Measurements from ENCODE around the gene CCDC187.

CCDC187 gene

DNA sequence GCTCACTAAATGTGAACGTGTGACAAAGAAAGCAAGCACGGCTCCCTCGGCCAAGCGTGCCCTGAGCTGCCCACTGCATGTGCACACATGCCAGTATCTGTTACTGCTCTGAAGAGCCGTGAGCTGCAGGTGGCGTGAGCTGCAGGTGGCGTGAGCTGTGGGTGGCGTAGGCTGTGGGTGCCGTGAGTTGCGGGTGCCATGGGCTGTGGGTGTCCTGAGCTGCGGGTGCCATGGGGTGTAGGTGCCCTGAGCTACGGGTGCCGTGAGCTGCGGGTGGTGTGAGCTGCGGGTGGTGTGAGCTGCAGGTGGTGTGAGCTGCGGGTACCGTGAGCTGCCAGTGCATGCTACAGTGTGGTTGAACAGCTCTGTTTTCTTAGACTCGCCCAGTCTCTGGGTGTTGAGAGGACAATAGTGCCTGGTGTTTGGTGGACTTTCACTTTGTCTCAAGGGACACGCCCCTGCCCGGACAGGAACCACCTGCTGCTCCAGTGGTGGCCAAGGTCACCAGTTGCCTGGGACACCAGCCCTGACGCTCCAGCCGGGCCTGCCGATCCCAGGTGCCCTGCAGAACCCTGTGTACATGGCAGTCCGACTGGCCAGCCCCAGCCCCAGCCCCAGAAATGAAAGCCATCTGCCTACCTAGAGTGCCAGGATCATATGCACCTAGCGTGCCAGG lies 6.7 kb downstream of the CCDC187 start:
- no peak for DNase-seq

DNA sequence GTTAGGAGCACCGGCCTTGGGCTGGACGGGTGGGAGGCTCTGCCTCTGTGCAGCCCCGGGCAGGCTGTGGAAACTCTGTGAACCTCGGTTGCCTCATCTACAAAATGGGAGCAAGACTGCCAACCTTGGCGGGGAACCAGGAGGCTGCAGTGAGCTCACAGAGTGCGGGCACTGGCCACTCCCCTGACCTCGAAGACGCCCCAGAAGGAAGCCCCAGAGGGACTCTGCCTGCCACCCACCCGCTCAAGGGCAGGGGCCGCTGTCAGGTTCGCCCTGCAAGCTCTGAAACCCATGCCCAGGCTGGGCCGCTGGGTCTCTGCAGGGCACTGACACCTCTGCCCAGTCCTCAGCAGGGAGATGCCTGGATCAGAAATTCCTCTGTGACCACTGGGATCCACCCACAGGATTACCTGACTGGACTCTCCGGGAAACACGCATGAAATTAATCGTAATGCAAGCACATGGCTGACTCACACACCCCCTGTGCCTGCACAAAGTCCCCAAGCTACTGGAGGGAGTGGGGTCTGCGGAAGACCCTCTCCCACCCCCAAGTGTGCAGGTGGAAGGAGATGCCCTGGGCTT lies 7.4 kb downstream of the CCDC187 start:
- DNase-seq: no peak

DNA sequence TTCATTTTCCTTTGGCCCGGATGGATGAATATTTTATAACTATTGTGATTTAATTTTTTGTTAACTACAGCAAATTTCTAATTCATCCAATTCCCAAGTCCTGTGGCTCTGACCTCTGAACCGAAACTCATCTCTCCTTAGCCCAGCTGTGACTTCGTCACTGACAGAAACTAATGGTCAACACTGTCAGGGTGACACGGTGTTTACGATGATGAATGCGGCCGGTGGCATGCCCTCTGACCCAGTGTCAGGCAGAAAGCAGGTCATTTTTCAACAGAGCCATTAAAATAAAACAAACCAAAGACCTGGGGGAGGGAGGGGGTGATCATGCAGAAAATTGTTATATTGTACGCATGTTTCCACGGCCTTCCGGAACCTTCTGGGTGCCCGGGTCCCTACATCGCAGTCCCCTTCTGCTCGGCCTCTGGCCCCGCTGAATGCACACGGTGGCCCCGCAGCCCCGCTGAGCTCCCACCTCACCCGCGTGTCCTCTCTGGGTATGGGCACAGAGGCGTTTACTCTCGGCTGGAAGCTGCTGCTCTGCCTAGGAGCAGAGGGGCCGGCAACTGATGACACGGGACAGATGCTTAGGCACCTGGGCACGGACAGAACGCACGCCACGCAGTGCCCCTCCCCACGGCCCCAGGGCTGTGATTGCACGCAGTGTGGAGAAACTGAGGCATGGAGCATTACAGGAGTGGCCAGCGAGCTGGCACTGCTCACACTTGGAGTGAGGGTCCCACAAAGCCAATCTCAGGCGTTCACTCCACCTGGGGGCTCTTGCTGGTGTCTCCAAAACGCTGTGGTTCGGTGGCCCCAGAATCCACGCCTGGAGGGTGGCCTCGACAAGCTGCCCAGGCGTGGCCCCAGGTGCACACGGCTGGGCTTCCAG lies 8.1 kb downstream of the CCDC187 start:
- no peak for DNase-seq

DNA sequence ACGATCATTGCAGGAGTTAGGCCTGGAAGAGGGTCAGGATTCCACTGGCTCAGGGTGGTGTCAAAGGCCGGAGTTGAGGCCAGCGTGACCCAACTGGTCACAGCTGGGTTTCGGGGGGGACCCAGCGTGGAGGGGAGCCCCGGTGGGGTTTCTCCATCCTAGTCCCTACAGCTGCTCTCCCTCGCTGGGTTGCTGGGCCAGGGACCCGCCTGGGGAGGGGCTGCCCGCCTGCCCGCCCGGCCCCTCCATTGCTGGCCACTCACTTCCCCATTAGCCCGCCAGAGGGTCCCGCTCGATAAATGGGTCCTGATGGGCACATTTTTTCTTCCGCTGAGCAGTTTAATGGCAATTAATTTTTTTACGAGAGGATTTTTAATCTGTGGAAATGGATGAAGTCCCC lies 8.8 kb downstream of the CCDC187 start:
- DNase-seq: no peak

DNA sequence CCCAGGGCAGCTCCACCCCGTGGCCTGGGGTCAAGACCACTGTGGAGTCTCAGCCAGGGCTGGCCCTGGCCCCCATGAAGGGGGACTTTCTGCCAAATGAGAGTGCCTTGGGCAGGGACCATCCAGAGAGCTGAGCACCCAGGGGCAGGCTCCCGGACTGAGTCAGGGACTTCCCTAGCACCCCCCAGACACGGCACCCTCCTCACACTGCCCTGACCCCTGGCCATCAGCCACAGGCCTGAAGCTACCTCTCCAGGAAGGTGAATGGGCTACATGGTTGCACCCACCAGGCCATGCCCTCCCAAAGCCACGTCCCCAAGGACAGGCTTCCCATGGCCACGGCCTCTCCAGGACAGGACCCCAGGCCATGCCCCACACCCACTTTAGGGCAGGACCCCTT lies 9.5 kb downstream of the CCDC187 start:
- DNase-seq: no peak

DNA sequence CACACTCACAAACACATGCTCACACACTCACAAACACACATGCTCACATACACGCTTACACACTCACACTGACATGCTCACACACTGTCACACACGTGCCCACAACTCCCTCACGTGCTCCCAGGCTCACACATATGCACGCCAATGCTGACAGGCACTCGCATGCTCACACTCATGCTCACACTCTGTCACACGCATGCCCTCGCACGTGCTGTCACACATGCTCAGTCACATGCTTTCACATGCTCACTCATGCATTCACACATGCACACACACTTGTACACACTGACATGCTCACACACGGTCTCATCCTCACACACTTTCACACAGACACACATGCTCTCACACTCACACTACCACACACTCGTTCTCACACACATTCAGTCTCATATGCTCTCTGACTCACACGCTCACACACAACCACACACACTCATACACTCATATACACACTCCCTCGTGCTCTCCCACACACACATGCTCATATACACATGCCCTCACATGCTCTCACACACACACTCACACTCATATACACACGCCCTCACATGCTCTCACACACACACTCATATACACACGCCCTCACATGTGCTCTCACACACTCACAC lies 10.3 kb downstream of the CCDC187 start:
- no peak for DNase-seq

DNA sequence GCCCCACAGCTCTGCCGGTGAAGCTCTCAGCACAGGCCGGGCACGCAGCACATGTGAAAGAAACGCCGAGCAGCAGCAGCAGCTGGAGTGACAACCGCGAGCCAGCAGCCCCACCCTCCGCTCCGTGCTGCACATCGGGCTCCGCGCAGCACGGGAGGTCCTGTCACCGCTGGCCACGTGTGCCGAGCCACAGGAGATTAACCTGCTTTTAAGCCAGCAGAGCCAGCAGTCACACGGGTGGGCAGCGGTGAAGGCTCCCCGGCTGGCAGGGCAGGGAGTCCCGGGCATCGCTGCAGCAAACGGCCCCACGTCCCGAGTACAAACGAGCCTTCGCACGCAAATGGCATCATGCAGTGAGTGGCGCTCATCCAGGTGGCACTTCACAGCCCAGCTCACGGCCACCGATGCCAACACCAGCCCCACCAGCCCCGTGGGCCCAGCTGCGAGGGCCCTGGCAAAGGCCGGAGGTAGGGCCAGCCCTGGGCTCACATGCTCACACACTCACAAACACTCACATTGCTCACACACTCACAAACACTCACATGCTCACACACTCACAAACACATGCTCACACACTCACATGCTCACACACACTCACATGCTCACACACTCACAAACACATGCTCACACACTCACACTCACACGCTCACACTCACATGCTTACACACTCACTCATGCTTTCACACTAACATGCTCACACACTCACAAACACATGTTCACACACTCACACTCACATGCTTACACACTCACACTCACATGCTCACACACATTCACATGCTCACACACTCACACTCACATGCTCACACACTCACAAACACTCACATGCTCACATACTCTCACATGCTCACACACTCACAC lies 11.1 kb downstream of the CCDC187 start:
- no peak for DNase-seq

DNA sequence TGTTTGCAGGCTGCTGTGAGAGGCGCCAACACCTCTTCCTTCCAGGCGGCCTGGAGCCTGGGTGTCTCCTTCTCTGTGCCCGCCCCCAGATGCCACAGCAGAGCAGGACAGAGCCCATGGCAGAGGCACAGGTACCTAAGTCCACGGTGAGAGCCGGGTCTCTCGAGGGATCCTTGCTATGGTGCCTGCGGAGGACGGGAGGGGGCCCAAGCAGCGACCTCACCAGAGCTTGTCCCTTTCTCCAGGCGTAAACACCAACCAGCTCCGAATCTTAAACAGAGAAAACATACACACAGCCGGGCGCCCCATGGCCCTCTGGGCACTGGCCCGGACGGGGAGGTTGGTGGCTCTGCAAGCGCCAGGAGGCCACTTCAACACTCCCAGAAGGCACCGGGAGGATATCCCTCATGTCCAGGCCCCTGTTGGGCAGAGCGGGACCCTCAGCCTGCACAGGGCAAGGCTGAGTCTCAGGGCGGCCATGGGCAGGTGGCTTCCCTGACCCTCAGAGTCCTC lies 11.8 kb downstream of the CCDC187 start:
- DNase-seq: no peak

DNA sequence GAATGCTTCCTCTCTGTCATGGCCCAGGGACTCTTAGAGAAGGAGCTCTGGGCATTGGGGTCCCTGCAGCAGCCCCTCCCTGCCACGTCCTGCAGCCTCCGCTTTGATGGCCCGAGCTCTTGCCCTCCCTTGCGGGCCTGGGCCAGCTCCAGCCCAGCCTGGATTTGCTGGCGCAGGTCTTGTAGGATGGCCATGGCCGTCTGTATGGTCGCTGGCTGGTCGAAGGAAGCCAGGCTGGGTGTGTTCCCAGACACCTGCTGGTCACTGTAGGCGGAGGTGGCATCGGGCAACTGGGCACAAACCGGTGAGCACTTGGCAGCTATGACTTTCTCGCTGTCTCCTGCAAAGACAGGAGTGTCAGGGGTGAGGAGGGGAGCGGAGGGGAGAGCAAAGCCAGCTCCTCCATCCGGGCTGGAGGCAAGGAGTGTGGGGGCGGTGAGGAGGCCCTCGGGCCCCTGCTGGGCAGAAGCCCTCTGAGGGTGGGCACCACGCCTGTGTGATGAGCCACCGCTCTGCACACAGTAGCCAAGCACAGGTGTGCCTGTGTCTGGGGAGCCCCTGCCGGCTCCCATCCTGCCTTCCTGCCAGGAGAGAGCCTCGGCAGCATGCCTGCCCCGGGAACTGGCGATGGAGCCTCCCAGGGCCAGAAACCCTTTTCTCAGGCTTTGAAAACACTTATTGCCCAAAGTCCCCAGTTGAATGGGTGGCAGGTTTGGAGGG lies 12.4 kb downstream of the CCDC187 start:
- no peak for DNase-seq

DNA sequence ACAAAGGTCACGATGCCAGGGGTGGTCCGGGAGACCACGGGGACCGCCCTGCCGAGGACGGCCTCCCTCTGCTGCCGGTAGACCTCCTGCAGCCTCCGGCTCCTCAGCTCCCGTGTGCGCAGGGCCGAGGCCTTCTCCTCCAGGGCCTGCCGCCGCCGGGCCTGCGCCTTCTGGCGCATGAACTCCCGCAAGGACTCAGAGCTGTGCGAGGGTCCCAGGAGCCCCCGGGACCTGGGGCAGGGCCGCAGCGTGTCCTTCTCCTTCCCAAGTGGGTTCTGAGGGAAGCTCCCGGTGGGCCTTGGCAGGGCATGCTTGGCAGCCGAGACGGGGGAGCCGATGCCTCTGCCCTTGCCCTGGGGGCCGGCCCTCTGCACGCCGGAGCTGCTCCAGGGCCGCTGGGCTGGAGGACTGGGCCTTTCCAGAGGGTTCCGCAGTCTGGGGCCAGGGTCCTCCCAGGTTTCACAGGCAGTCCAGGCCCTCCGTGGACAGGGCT lies 13.3 kb downstream of the CCDC187 start:
- no peak for DNase-seq

DNA sequence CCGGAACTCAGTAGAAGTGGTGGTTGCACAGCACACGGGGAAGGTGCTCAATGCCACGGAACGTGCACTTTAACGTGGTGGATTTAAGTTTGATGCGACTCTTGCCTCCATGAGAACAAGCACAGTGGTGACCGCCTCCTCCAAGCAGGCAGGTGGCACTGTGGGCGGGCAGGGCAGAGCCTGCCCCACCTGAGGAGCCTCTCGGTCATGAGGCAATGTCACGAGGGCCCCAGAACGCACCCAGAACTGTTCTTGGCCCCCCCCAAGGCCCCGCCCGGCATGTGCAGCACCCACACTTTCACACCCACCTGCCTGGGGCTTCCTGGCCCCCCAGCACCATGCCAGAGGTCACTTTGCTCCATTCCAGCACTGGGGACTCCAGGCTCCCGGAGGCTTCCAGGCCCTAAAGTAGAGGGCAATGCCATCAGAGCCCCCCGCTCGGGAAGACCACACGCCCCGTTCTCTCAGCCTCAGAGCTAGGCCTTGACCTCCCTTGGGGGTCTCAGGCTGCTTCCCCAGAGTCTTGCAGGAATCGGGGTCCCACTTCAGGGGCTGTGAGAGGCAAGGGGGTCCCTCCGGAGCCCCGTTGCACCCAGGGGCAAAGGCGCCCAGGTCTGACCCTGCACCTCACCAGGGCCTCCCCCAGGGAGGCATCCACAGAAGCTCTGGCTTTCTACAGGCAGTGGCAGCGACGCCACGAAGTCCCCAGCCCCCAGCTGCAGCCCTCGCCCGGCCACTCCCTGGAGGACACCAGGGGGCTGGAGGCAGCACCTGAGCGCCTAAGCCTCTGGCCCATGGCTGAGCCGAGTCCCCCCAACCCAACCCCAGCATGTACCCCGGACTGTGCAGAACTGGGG lies 14.0 kb downstream of the CCDC187 start:
- no peak for DNase-seq

DNA sequence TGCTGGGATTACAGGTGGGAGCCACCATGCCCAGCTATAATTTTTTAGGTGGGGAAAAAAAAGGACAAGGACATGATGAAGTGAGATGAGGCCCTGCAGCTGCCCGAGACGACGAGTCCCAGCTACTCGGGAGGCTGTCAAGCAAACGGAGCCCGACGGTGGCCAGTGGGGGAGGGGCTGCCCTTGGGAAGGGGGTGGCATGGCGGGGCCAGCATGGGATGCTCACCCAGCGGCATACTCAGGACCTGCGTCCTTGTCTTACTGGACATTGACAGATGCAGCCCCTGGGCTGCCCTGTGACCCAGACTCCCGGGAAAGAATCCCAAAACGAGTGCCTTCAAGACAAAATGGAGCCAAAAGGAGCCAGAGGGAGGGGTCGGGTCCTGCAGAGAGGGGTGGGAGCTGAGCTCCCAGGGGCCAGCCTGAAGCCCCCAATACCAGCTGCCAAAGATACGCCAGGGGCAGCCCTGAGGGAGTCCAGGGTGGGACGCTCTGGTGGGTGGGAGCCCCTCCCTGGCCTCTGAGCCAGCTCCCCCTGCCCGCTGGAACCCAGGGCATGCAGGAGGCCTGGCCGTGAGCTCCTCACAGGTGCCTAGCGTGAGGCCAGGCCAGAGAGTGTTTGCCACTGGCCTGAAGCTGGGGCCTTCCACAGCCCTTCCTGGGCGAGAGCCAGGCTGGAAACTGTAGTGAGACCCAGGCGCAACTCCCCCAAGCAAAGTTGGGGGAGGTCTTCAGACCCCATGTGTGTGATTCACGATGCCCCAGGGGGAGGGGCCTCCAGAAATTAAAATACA lies 15.7 kb downstream of the CCDC187 start:
- DNase-seq: no peak

DNA sequence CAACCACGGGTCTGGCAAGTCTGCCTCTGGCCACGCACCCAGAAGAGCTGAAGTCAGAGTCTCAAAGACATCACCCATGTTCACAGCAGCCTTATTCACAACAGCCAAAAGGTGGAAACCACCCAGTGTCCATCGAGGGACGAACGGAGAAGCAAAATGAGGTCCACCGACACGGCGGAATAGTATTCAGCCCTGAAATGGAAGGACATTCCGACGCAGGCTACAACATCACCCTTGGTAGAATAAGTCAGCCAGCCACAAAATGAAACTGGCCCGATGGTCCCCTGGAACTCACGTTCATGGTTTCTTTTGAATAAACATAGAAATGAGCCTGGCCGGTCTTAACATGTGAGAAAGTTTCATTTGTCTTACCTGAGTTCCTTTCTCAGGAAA lies 16.9 kb downstream of the CCDC187 start:
- DNase-seq: no peak

DNA sequence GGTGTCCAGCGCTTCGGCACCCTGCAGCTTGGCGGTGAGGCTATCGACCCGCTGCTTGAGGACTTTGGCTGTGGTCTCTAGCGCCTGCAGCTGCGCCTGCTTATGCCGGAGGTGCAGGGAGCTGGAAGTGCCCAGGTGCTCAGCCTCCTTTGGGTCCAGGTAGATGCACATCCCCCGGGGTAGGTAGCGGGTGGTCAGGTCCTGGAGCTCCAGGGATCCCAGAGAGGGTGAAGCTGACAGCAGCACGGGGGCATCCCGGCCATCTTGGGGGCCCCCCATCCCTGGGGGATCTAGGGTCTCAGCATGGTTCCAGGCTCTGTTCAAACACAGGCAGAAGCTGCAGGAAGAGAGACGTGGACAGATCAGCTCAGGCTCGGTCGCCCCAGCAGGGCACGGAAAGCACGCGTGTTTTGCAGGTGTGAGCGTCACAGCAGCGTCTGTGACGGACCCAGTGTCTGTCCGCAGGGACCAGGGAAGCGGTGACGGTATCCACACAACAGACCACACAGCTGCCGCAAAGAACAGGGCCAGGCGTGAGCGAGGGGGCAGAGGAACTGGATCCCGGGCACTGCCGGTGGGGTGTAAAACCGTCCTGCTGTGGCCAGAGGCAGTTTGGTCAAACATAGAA lies 17.4 kb downstream of the CCDC187 start:
- no peak for DNase-seq

DNA sequence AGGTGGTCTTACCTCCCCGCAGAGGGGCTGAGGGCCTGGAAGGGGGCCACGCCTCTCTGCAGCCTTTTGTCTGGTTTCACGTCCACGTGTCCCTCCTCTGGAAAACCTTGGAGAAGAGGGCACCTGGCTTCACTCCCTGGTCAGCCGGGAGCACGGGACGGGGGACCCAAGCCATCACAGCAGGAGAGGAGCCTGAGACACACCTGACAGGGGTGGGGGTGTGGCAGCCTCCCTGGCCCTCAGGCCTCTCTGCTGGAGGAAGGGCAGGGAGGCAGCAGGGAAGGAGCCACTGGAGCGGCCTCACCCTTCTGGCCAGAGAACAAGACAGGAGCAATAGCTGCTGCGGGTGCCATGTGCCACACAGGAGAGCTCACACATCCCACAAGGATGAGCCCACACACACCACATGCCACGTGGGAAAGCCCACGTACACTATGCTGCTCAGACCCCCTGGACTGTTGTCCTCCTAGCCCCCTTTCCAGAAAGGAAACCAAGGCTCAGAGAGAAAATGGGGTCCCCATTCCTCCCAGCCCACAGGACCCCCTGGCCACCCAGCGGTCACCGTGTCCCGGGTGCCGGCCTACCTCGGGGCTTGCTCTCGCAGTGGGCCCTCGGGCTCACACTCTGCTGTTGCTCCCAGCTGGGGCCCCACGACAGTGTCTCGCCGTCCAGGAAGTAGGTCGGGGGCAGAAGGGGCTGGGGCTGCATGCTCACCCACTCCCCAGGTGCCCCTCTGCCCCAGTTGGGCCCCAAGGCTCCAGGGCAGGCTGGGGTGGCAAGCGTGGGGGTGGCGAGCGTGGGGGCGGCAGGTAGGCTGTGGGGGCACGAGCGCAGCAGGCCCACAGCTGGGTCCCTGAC lies 18.2 kb downstream of the CCDC187 start:
- DNase-seq: no peak

DNA sequence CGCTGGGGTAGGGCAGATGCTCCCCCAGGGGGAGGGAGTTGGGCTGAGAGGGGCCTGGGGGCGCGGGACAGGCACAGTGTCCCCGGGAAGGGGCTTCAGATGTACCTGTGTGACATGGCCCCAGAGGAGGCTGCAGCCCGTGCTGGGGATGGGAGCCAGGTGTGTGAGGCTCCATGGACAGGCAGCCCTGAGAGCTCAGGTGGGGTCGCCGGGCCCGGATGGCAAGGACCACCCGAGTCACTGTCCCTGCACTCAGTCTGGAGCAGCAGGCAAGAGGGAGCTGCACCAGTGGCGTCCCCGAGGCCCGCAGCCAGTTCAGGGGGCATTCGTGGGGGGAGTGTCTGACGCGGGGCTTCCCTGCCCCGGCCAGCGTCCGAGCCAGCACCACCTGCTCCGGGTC lies 18.9 kb downstream of the CCDC187 start:
- no peak for DNase-seq

DNA sequence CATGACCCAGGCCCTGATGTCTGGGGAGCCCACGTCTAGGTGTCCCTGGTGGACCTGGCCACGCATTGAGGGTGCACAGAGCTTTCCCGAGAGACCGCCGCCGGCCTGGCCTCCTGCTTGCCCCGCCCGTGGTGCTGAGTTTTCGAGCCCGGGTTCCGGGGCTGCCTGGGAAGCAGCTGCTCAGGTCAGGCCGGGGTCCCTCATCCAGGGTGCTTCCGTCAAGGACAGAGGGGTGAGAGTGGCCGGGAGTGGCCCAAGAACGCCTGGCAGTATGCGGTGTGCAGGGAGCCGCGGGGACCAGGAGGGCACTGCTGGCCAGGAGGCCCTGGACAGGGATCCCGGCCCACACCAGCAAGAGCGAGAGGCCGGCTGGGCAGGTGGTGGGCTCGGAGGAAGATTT lies 19.6 kb downstream of the CCDC187 start:
- no peak for DNase-seq
